NCI-H1930 (cell line): ENCODE results near the gene ZNF207.
A peak's percentile ranks its signal among the peaks of the same experiment; 100 is the strongest.
"Not testable (repeated sequence)": the region's sequence is repeated elsewhere in the genome, so short reads cannot be mapped to it uniquely, and the experiment has no call there.

ENCODE experiments used
- DNase-seq, 2 experiments: peaks; one replicate each; lab custom pipeline; 2025; lab: John Stamatoyannopoulos, UW

The ZNF207 gene

DNA sequence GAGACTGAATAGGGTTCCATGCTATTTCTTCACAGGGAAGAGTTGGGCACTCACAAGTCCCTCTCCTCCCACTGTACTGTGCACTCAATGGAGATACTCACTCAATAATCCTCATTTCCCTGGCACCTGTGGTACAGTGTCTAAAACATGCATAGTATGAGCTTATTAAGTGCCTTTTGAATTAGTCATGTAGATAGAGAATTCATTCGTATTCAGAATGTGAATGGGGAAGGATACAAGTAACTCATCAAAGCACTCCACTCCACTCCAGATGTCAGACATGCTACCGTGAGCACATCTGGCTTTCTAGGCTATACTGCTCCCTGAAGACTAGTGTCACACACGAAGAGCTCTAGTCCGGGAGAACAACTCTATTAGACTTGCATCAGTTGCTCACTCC is 14.3 kb upstream of the ZNF207 start:
- no peak for DNase-seq

- DNase-seq: no peak
Measured at GRCh38 chr17:32341141-32341856, 8.7 kb upstream of the ZNF207 start.

DNA sequence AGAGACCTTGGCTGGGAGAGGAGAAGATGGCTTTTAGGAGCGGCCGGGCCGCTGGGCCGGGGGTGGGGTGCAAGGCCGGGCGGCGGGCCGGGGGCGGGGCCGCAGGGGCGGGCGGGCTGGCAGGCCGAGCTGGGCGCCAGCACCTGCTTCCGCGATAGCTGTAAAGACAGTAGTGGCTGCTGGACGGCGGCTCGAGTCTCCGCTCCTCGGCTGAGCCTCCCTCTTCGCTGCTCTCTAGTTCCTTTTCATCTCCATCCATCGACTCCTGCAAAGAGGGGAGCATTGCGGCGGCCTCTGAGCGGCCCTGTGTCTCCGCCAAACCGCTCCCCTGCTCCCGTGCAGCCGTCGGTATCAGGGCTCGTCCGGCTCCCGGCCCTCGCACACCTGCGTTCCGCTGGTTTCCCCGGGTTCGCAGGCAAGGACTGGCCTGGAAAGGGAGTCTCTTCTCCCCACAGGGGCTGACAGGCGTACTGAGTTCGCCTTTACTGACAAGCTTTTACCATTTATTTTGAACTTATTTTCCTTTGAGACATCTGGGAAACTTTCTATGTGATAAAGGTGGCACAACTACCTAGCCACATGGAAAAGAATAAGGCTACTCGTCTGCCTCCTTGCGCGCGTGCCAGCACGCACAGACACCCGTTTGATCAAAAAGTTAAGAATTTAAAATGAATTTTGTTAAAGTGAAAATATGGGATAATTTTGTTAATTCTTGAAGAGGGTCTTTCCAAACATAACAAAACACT is 7.9 kb upstream of the ZNF207 start, which contains the start of gene C17orf75:
Gene C17orf75, minus strand, starts transcription at position 317 of the 746 bp plus-strand sequence. Its CDS starts 34 bp downstream, at position 283.
- peak; percentile 52 to 74 for DNase-seq

GRCh38 chr17:32342603-32343325 is 7.2 kb upstream of the ZNF207 start:
- DNase-seq: no peak

DNA sequence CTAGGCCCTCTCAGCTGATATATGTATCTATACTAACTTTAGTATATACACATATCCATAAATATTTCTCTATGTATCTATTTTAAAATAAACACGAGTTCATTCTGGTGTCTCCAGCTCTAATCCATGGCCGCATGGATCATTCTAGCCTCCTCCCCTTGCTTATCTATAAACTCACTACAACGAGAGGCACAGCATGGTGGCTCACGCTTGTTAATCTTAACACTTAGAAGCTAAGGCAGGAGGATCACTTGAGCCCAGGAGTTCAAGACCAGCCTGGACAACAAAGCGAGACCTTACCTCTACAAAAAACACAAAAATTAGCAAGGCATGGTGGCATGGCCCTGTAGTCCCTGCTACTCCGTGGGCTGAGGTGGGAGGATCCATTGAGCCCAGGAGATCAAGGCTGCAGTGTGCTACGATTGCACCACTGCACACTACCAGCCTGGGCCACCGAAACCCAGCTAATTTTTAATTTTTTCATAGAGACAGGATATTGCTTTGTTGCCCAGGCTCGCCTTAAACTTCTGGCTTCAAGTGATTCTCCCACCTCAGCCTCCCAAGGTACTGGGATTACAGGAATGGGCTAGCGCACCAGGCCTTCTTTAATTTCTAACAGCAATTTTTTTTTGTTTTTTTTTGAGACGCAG is 3.9 kb upstream of the ZNF207 start:
- no peak for DNase-seq

DNA sequence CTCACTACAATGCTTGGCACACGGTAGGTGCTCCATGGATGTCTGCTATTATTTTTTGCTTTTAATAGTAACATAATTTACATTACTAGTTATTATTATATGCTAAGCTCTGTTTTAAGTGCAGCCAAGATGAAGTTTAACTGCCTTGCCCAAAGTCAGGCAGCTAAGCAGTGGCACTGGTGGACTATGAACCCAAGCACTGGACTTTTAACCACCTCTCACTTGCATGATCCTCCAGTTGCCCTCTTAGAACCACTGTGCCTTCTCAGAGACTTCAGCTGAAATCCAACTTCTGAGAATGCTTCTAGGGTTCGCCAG is 1.5 kb upstream of the ZNF207 start:
- no peak for DNase-seq

DNA sequence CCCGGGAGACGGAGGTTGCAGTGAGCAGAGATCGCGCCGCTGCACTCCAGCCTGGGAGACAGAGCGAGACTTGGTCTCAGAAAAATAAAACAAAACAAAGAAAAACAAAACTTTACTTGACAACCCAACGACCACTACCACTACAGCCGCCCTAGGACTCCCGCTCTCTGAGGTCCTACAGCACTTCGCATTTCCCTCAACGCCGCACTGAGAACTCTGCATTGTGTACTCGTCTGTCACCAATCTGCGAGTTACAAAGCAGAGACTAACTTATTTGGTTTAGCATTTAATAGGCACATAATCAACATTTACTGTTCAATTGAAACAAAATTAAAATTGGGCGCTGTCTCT is 479 bp upstream of the ZNF207 start:
- DNase-seq: no peak

GRCh38 chr17:32350666-32351418 is 885 bp downstream of the ZNF207 start:
- DNase-seq: no peak

DNA sequence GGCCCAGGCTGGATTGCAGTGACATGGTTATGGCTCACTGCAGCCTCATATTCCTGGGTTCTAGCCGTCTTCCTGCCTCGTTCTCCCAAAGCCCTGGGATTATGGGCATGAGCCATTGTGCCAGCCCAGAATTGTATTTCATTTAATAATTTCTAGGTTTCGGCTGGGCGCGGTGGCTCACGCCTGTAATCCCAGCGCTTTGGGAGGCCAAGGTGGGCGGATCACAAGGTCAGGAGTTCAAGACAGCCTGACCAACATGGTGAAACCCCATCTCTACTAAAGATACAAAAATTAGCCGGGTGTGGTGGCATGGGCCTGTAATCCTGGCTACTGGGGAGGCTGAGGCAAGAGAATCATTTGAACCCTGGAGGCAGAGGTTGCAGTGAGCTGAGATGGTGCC is 2.8 kb downstream of the ZNF207 start:
- DNase-seq: not testable (repeated sequence)

- no peak for DNase-seq
Measured at GRCh38 chr17:32355649-32356377, 5.9 kb downstream of the ZNF207 start.

DNA sequence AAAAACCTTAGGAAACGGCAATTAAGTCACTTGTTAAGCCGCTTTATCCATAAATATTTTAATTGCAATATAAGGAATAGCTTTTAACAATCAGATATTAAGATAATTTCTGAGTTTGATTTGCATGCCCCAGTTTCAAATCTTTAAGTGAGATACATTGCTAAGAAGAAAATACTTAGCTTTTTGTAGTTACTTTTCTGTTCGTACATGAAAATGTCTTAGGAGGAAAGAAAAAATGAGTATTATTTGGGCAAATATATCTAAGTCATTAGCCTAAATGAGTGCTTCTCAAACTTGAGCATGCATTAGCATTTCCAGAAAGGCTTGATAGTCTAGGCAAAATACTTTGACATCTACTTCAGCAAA is 6.4 kb downstream of the ZNF207 start:
- DNase-seq: no peak

DNA sequence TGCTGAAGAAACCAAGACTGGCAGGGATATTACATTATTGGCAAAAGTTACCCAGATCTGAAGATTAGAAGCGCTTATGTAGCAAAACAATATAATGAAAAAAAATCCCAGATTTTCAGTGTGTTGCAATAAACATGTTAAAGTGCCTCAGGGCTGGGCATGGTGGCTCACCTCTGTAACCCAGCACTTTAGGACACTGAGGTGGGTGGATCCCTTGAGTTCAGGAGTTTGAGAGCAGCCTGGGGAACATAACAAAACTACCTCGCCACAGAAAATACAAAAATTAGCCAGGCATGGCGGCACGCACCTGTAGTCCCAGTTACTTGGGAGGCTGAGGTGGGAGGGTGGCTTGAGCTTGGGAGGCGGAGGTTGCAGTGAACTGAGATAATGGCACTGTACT is 6.8 kb downstream of the ZNF207 start:
- DNase-seq: no peak

GRCh38 chr17:32357615-32358014 is 7.7 kb downstream of the ZNF207 start:
- DNase-seq: no peak

GRCh38 chr17:32361270-32361669 is 11.3 kb downstream of the ZNF207 start:
- DNase-seq: no peak

DNA sequence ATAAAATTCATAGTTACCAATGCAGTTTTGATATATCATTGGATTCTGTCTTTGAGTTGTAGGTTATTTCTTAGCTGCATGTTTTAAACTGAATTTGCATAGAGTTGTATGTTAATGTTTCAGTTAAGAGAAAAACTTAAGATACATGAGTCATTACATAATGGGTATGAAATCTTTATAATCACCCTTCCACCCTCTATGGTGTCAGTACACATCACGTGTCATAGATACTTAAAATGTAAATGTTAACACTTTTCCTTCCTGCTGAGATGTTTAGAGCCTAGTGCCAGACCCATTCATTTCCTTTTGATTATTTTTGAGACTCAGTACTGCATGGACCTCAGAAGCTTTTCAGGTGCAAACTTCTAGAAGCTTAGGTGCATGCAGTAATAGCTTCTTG is 20.5 kb downstream of the ZNF207 start:
- no peak for DNase-seq

DNA sequence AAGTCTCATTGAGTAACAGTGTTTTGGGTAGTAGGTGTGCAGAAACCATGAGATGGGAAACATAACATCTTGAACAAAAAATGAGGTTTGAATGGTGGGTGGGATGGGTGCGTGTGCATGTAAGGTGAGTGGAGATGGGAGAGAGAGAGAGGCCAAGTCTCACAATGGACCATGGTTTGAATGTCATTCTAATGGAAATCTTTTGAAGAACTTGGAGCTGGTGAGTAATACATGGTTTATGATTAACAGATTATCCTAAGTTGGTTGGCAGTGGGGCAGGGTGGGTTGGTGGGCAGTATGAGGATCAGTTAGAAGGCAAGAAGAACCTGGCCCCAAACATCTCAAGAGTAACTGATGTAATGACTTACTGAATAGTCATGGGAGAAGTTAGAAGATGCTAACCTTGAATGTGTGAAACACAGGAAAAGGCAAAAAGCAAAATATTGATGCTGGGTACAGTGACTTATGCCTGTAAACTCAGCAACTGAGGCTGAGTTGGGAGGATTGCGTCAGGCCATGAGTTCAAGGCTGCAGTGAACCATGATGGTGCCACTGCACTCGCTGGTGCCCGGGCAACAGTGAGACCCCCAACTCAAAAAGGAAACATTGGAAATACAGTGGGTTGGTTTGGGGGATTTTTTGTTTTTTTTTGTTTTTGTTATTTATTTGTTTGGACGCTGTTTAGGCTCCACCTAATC is 32.7 kb downstream of the ZNF207 start:
- no peak for DNase-seq

GRCh38 chr17:32383926-32384434 is 34.0 kb downstream of the ZNF207 start:
- DNase-seq: no peak

- DNase-seq: no peak
Measured at GRCh38 chr17:32385121-32385520, 35.2 kb downstream of the ZNF207 start.

GRCh38 chr17:32385971-32386370 is 36.0 kb downstream of the ZNF207 start:
- no peak for DNase-seq

- no peak for DNase-seq
Measured at GRCh38 chr17:32386844-32387243, 36.9 kb downstream of the ZNF207 start.
